H1 (cell line): ENCODE measurements around the gene USP3. TPM values are rescaled to one million over a fixed set of nuclear protein-coding genes. Genes with fewer than 3 reads are reported as not detected.
"Not testable (repeated sequence)": the region's sequence is repeated elsewhere in the genome, so short reads cannot be mapped to it uniquely, and the experiment has no call there.

Experiments
- CTCF ChIA-PET: fragments of 300-600 bp; sonication (Branson Sonifier 250); formaldehyde crosslinking; loops from one replicate; lab custom pipeline; 2021; ENCODE audit not compliant: partially characterized antibody; lab: Charles Lee
- POLR2A ChIA-PET: fragments of 300-600 bp; sonication (Branson Sonifier 250); formaldehyde crosslinking; loops from one replicate; lab custom pipeline; 2021; ENCODE audit warnings: inconsistent platforms; ENCODE audit not compliant: partially characterized antibody; lab: Charles Lee
- DNase-seq, 2 experiments: peaks; one replicate each; pipeline versions ENCODE4 v3.0.0 to v3.0.0-alpha.2; 2010 to 2022; ENCODE audit warnings: low spot score in 2 of 2, low read depth in 1 of 2, mixed read lengths in 1 of 2
- FAIRE-seq: peaks from 2 replicates; lab custom pipeline; 2011; peaks lifted over from hg19 to GRCh38; lab: Jason Lieb, UNC
- H2AFZ ChIP-seq: 2 replicates; pipeline ENCODE4 v1.8.1; 2012; ENCODE audit warnings: low read length, inconsistent platforms
- H2AK5ac ChIP-seq: 2 replicates; pipeline ENCODE4 v1.6.1; 2013; ENCODE audit warnings: low read depth, low read length
- H2BK120ac ChIP-seq: replicated peaks from 2 replicates; pipeline ENCODE3; 2013; ENCODE audit warnings: low read depth, low read length, inconsistent platforms
- H2BK12ac ChIP-seq: 2 replicates; pipeline ENCODE4 v1.6.1; 2013; ENCODE audit warnings: low read depth, low read length
- H2BK15ac ChIP-seq: 2 replicates; pipeline ENCODE4 v1.6.1; 2013; ENCODE audit warnings: low read length
- H2BK20ac ChIP-seq: 2 replicates; pipeline ENCODE4 v1.6.1; 2013; ENCODE audit warnings: low read length
- H2BK5ac ChIP-seq: 2 replicates; pipeline ENCODE4 v1.6.1; 2013; ENCODE audit warnings: low read depth, low read length
- H3K14ac ChIP-seq: 2 replicates; pipeline ENCODE4 v1.6.1; 2013; ENCODE audit warnings: inconsistent platforms; ENCODE audit not compliant: insufficient read length
- H3K18ac ChIP-seq: 2 replicates; pipeline ENCODE4 v1.6.1; 2013; ENCODE audit warnings: low read length; ENCODE audit errors: extremely low read depth
- H3K23ac ChIP-seq: 2 replicates; pipeline ENCODE4 v1.6.1; 2013; ENCODE audit warnings: inconsistent platforms; ENCODE audit not compliant: insufficient read length
- H3K23me2 ChIP-seq: 2 replicates; pipeline ENCODE4 v1.6.1; 2013; ENCODE audit warnings: low read depth, low read length
- H3K27ac ChIP-seq: 2 replicates; pipeline ENCODE4 v1.6.1; 2011; ENCODE audit warnings: low read depth, low read length, inconsistent platforms
- H3K27me3 ChIP-seq, 4 experiments: replicated peaks in 1 of 4; 1 replicate in 1 of 4; 2 replicates in 3 of 4; pipeline versions ENCODE4 v1.6.1 to v1.8.1; 2011 to 2013; ENCODE audit warnings: low read length in 3 of 4, mild to moderate bottlenecking in 3 of 4, inconsistent platforms in 2 of 4, mixed read lengths in 2 of 4, moderate library complexity in 1 of 4; ENCODE audit not compliant: control insufficient read depth in 3 of 4, insufficient read depth in 3 of 4; ENCODE audit errors: extremely low read depth in 1 of 4
- H3K36me3 ChIP-seq, 4 experiments: 2 replicates each; pipeline versions ENCODE4 v1.6.1 to v1.8.1; 2011 to 2013; ENCODE audit warnings: mild to moderate bottlenecking in 4 of 4, low read length in 3 of 4, moderate library complexity in 2 of 4, control low read depth in 1 of 4, inconsistent platforms in 1 of 4; ENCODE audit not compliant: insufficient read depth in 4 of 4, control insufficient read depth in 2 of 4
- H3K4ac ChIP-seq: replicated peaks from 2 replicates; pipeline ENCODE3; 2013; ENCODE audit warnings: low read length, low read depth, mixed read lengths, inconsistent platforms; ENCODE audit not compliant: insufficient read length
- H3K4me1 ChIP-seq, 4 experiments: replicated peaks in 1 of 4; 1 replicate in 1 of 4; 2 replicates in 3 of 4; pipeline versions ENCODE4 v1.6.1 to v1.8.1; 2011 to 2013; ENCODE audit warnings: low read length in 3 of 4, inconsistent platforms in 2 of 4, mixed read lengths in 1 of 4; ENCODE audit not compliant: insufficient read depth in 4 of 4, control insufficient read depth in 3 of 4
- H3K4me2 ChIP-seq, 2 experiments: 2 replicates each; pipeline versions ENCODE4 v1.6.1 to v1.8.1; 2011 to 2013; ENCODE audit warnings: low read depth in 2 of 2, low read length in 2 of 2, control low read depth in 1 of 2, inconsistent platforms in 1 of 2, mild to moderate bottlenecking in 1 of 2; ENCODE audit not compliant: insufficient read depth in 1 of 2
- H3K4me3 ChIP-seq, 4 experiments: fragments of 200-600, 300-600 bp in 1 of 4; sonication (generic), shearing (Covaris generic), sonication (Bioruptor Twin) in 1 of 4; 2 replicates each; pipeline versions ENCODE4 v1.5.1 to v1.8.1; 2011 to 2016; ENCODE audit warnings: low read length in 4 of 4, low read depth in 3 of 4, control low read depth in 2 of 4, inconsistent platforms in 2 of 4, mild to moderate bottlenecking in 2 of 4, mixed read lengths in 1 of 4, moderate library complexity in 1 of 4; ENCODE audit not compliant: insufficient read depth in 2 of 4; ENCODE audit errors: extremely low read depth in 1 of 4
- H3K56ac ChIP-seq: replicated peaks from 2 replicates; pipeline ENCODE3; 2013; ENCODE audit warnings: low read depth, mild to moderate bottlenecking, mixed read lengths, low read length, inconsistent platforms; ENCODE audit not compliant: insufficient read length
- H3K79me1 ChIP-seq: 2 replicates; pipeline ENCODE4 v1.6.1; 2013; ENCODE audit warnings: low read depth, low read length, control low read depth
- H3K79me2 ChIP-seq, 2 experiments: 2 replicates each; pipeline versions ENCODE4 v1.6.1 to v1.8.1; 2012 to 2013; ENCODE audit warnings: low read length in 2 of 2, mild to moderate bottlenecking in 2 of 2, inconsistent platforms in 1 of 2; ENCODE audit not compliant: insufficient read depth in 2 of 2, control insufficient read depth in 1 of 2
- H3K9ac ChIP-seq, 4 experiments: replicated peaks in 1 of 4; 1 replicate in 1 of 4; 2 replicates in 3 of 4; pipeline versions ENCODE4 v1.6.1 to v1.8.1; 2011 to 2013; ENCODE audit warnings: low read depth in 3 of 4, low read length in 3 of 4, control low read depth in 2 of 4, mild to moderate bottlenecking in 2 of 4, moderate library complexity in 2 of 4, inconsistent platforms in 1 of 4; ENCODE audit errors: extremely low read depth in 1 of 4
- H3K9me3 ChIP-seq, 2 experiments: 2 replicates each; pipeline versions ENCODE4 v1.6.1 to v1.8.1; 2012 to 2013; ENCODE audit warnings: mild to moderate bottlenecking in 2 of 2, moderate library complexity in 2 of 2, control low read depth in 1 of 2, inconsistent platforms in 1 of 2, low read depth in 1 of 2, low read length in 1 of 2, mixed read lengths in 1 of 2; ENCODE audit not compliant: insufficient read depth in 2 of 2
- H4K20me1 ChIP-seq, 2 experiments: replicated peaks in 1 of 2; 2 replicates each; pipeline versions ENCODE3 to v1.8.1; 2011 to 2013; ENCODE audit warnings: inconsistent platforms in 2 of 2, low read length in 2 of 2, mild to moderate bottlenecking in 1 of 2; ENCODE audit not compliant: insufficient read depth in 2 of 2, control insufficient read depth in 1 of 2
- H4K5ac ChIP-seq: 2 replicates; pipeline ENCODE4 v1.6.1; 2013; ENCODE audit warnings: low read length, low read depth, mixed read lengths, inconsistent platforms; ENCODE audit not compliant: insufficient read length
- H4K8ac ChIP-seq: 2 replicates; pipeline ENCODE4 v1.8.0; 2013; ENCODE audit warnings: mild to moderate bottlenecking, moderate library complexity, low read length, inconsistent platforms; ENCODE audit not compliant: insufficient read depth; ENCODE audit errors: extremely low read depth
- H4K91ac ChIP-seq: replicated peaks from 2 replicates; pipeline ENCODE3; 2013; ENCODE audit warnings: low read length, mixed read lengths, inconsistent platforms; ENCODE audit not compliant: insufficient read length
- CEBPB ChIP-seq: IDR thresholded peaks from 2 replicates; pipeline ENCODE4 v1.6.1; 2012; ENCODE audit warnings: low read depth, low read length
- WGBS, 2 experiments: shearing (Covaris generic) in 1 of 2; methylation state at CpG; one replicate each; pipeline versions ENCODE4 v1.1.6 to v1.1.7; 2013 to 2015; ENCODE audit warnings: low lambda C conversion rate in 2 of 2, mixed read lengths in 2 of 2, inconsistent platforms in 1 of 2, low coverage in 1 of 2, missing lambda C conversion rate in 1 of 2; ENCODE audit not compliant: insufficient replicate concordance in 2 of 2, insufficient coverage in 1 of 2, insufficient read length in 1 of 2; ENCODE audit errors: extremely low coverage in 1 of 2, missing lambda C conversion rate in 1 of 2; 5-methylcytosine and 5-hydroxymethylcytosine counted together
- polyA plus RNA-seq, 7 experiments: library from polyadenylated mRNA; depleted of rRNA in 3 of 7; stranded (reverse) in 5 of 7; unstranded in 2 of 7; fragments of >200 nt in 5 of 7; fragments of 200-250 nt in 2 of 7; gene quantifications; 1 replicate in 5 of 7; 2 replicates in 1 of 7; 4 replicates in 1 of 7; pipeline versions ENCODE4 v1.2.1 to v1.2.3, GENCODE V29; 2011 to 2013; ENCODE audit warnings: missing spikeins in 2 of 7, mixed read lengths in 2 of 7
- total RNA-seq: library from RNA; stranded (reverse); fragmentation: NEBNext Ultra II Directional; extraction: Animal tissue kit (Norgen Biotek cat#: 25700); gene quantifications from 2 replicates; pipeline ENCODE4 v1.2.1, GENCODE V29; 2021

The USP3 gene
- total and polyA plus RNA-seq, 2 of the 8 experiments (the other 6 are each of a cell fraction or from before 2014, with no cell fraction given) = 15.5 to 16.2 TPM

DNA sequence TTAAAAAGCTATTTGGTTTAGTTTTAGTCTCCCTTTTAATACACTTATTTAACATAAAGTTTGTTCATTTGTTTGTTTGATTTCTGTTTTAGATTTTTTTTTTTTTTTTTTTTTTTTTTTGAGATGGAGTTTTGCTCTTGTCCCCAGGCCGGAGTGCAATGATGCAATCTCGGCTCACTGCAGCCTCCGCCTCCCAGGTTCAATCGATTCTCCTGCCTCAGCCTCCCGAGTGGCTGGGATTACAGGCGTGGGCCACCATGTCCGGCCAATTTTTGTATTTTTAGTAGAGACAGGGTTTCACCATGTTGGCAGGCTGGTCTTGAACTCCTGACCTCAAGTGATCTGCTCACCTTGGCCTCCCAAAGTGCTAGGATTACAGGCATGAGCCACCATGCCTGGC lies 16.1 kb downstream of the USP3 start:
- H3K4ac ChIP-seq, H3K56ac ChIP-seq, H2BK5ac ChIP-seq, H3K14ac ChIP-seq, H3K23ac ChIP-seq, H2BK20ac ChIP-seq, H2AK5ac ChIP-seq, H4K5ac ChIP-seq, H2BK15ac ChIP-seq, H3K27ac ChIP-seq, H3K27me3 ChIP-seq, H4K91ac ChIP-seq, H3K23me2 ChIP-seq, H3K9me3 ChIP-seq, H2BK12ac ChIP-seq, H4K8ac ChIP-seq, H3K9ac ChIP-seq, H2AFZ ChIP-seq, FAIRE-seq, H3K79me1 ChIP-seq, H3K36me3 ChIP-seq, H2BK120ac ChIP-seq, H3K4me1 ChIP-seq, DNase-seq, H3K4me3 ChIP-seq, H3K18ac ChIP-seq, H3K4me2 ChIP-seq: not testable (repeated sequence)
- POLR2A ChIA-PET = interaction anchor here (0.9 kb wide), 1 partner anchor 15 kb away, joined by 3 read pairs; no protein-coding TSS in a partner anchor
- CTCF ChIA-PET = interaction anchor here (0.7 to 4.6 kb wide), 3 partner anchors 10 to 451 kb away, joined by 3 to 39 read pairs (median 21); no protein-coding TSS in a partner anchor
- WGBS, 2 experiments = 90% methylated on average over 5 of the region's 7 CpGs; no CpG with 5 or more reads in 1 of the 2 experiments
- H3K79me2 ChIP-seq = peaks cover 0 to 47% of the 10 kb centered on the region in 2 experiments; a peak in 2 of 4 replicates
- H4K20me1 ChIP-seq = peaks cover 0 to 12% of the 10 kb centered on the region in 2 experiments
- TF ChIP-seq CEBPB = peak; percentile 23; the same call in 1 of the 2 replicates
